Tibial nerve (tissue), 4 donors: ENCODE measurements around the gene LEF1.

Experiments used
- EP300 ChIP-seq, 2 donors: sonication (generic); formaldehyde crosslinking; IDR thresholded peaks; one replicate each; pipeline ENCODE4 v1.6.1; 2017; ENCODE audit warnings: antibody characterized with exemption in 2 of 2, mild to moderate bottlenecking in 1 of 2
- TF ChIP-seq, protein P1 (sequence below), 5 experiments: fragments of 200-600 bp in 3 of 5; fragments of 450-650 bp in 2 of 5; sonication (generic) in 3 of 5; IDR thresholded peaks; one replicate each; pipeline ENCODE4 v1.5.1; 2016 to 2019; ENCODE audit warnings: antibody characterized with exemption in 5 of 5, mild to moderate bottlenecking in 3 of 5, moderate library complexity in 2 of 5

DNA sequence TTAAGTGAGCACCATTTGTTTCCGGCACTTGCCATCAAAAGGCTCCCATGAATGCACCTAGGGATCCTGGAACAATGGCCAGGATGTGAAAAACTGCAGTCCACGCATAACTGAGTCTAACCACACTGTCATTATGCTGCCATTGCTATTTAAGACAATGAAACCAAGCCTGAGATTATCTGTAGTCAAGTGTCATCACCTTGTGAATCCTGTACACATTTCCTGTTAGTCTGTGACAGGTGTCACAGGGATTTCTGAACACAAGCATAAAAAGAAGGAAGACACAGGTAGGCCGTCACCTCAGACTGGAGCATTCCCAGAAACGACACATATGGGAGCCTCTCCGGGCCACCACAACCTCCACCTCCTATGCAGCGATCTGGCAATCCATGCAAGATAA, 112.3 kb downstream of the LEF1 start:
- TF ChIP-seq, protein P1, sequence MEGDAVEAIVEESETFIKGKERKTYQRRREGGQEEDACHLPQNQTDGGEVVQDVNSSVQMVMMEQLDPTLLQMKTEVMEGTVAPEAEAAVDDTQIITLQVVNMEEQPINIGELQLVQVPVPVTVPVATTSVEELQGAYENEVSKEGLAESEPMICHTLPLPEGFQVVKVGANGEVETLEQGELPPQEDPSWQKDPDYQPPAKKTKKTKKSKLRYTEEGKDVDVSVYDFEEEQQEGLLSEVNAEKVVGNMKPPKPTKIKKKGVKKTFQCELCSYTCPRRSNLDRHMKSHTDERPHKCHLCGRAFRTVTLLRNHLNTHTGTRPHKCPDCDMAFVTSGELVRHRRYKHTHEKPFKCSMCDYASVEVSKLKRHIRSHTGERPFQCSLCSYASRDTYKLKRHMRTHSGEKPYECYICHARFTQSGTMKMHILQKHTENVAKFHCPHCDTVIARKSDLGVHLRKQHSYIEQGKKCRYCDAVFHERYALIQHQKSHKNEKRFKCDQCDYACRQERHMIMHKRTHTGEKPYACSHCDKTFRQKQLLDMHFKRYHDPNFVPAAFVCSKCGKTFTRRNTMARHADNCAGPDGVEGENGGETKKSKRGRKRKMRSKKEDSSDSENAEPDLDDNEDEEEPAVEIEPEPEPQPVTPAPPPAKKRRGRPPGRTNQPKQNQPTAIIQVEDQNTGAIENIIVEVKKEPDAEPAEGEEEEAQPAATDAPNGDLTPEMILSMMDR (IDR thresholded peaks at IDR 0.05), result no peak
- TF ChIP-seq EP300 (IDR thresholded peaks at IDR 0.05), result no peak
